Spleen (tissue), 11 donors: ENCODE measurements around the gene SLC22A7. TPM values are rescaled to one million over a fixed set of nuclear protein-coding genes. Genes with fewer than 3 reads are reported as not detected.

Source experiments
- DNase-seq: peaks from one replicate; pipeline ENCODE4 v3.0.0-alpha.2; 2020
- H3K27ac ChIP-seq, 8 donors: fragments of 200-600 bp; sonication (generic) in 7 of 8; 1 replicate in 4 of 8; 2 replicates in 4 of 8; pipeline versions ENCODE4 v1.5.0 to v1.8.0; 2016 to 2021; ENCODE audit warnings: inconsistent platforms in 4 of 8, mild to moderate bottlenecking in 4 of 8, moderate library complexity in 1 of 8
- H3K27me3 ChIP-seq, 7 donors: fragments of 200-600 bp; sonication (generic) in 6 of 7; replicated peaks in 1 of 7; 1 replicate in 4 of 7; 2 replicates in 3 of 7; pipeline versions ENCODE4 v1.5.0 to v1.8.0; 2016 to 2021; ENCODE audit warnings: inconsistent platforms in 3 of 7, mild to moderate bottlenecking in 1 of 7
- H3K36me3 ChIP-seq, 6 donors: fragments of 200-600 bp; sonication (generic) in 5 of 6; 1 replicate in 4 of 6; 2 replicates in 2 of 6; pipeline versions ENCODE4 v1.5.0 to v1.8.0; 2016 to 2021; ENCODE audit warnings: inconsistent platforms in 2 of 6
- H3K4me1 ChIP-seq, 6 donors: fragments of 200-600 bp; sonication (generic) in 5 of 6; 1 replicate in 3 of 6; 2 replicates in 3 of 6; pipeline versions ENCODE4 v1.5.0 to v1.8.0; 2016 to 2021; ENCODE audit warnings: inconsistent platforms in 3 of 6
- H3K4me3 ChIP-seq, 8 donors: fragments of 200-600 bp; sonication (generic) in 7 of 8; 1 replicate in 4 of 8; 2 replicates in 4 of 8; pipeline versions ENCODE4 v1.5.0 to v1.8.0; 2016 to 2021; ENCODE audit warnings: inconsistent platforms in 4 of 8, mild to moderate bottlenecking in 4 of 8, moderate library complexity in 2 of 8
- H3K9me3 ChIP-seq, 8 donors: fragments of 200-600 bp; sonication (generic) in 7 of 8; 1 replicate in 4 of 8; 2 replicates in 4 of 8; pipeline versions ENCODE4 v1.5.0 to v1.8.0; 2016 to 2021; ENCODE audit warnings: inconsistent platforms in 4 of 8
- POLR2A ChIP-seq, 3 donors: fragments of 450-650 bp; IDR thresholded peaks; one replicate each; pipeline ENCODE4 v1.5.1; 2017; ENCODE audit warnings: antibody characterized with exemption in 3 of 3, mild to moderate bottlenecking in 1 of 3
- POLR2AphosphoS5 ChIP-seq, 3 donors: sonication (generic); formaldehyde crosslinking; IDR thresholded peaks; one replicate each; pipeline ENCODE4 v1.5.1; 2017; ENCODE audit warnings: antibody characterized with exemption in 3 of 3
- WGBS, 5 donors: extraction: QIAGEN DNeasy Blood & Tissue Kit in 3 of 5; methylation state at CpG; one replicate each; pipeline versions ENCODE4 v1.1.5 to v1.1.7; 2013 to 2018; 5-methylcytosine and 5-hydroxymethylcytosine counted together
- intact Hi-C: fragments of 100-400 bp; cut with DNase I; formaldehyde crosslinking; loops from one replicate; pipeline ENCODE4 v1.15.0; 2023; ENCODE audit warnings: low total_unique reads
- polyA plus RNA-seq, 3 donors: library from polyadenylated mRNA; stranded (reverse); fragments of 200-250 nt; gene quantifications; one replicate each; pipeline ENCODE4 v1.2.1, GENCODE V29; 2013
- total RNA-seq, 7 donors: library from RNA; depleted of rRNA in 3 of 7; stranded (reverse); fragments of >200 nt in 3 of 7; fragmentation: NEBNext Ultra II Directional in 4 of 7; extraction: Animal tissue kit (Norgen Biotek cat#: 25700) in 4 of 7; gene quantifications; one replicate each; pipeline versions ENCODE4 v1.1.0 to v1.2.1, GENCODE V29; 2016 to 2021
- TF ChIP-seq, protein P1 (sequence below), 11 experiments: fragments of 200-600 bp in 7 of 11; fragments of 450-650 bp in 4 of 11; sonication (generic) in 4 of 11; IDR thresholded peaks in 8 of 11; conservative IDR thresholded peaks in 3 of 11; 1 replicate in 7 of 11; 2 replicates in 4 of 11; pipeline versions ENCODE4 v1.4.0 to v1.8.0; 2016 to 2021; ENCODE audit warnings: antibody characterized with exemption in 11 of 11, inconsistent platforms in 4 of 11, mild to moderate bottlenecking in 1 of 11
- donor health status: healthy with polysubstance abuse.
- donor health status: DM: no; HTN: no; CAD: no; lungs with moderate emphysema.
- donor health status: DM: no; HTN: no; CAD: no.
- donor health status: Bipolar disorder and iron deficiency.
- donor health status: healthy.
- donor health status: DM: no; HTN: no; CAD: no.
- donor health status: DM: yes; HTN: yes; CAD: no.

SLC22A7 gene
- total and polyA plus RNA-seq, 10 donors = not detected

GRCh38 chr6:43273707-43274106 lies 24.4 kb upstream of the SLC22A7 start:
- whole genome bisulfite sequencing, 5 donors = 39 to 56% (median 52%) methylated on average over 2 of the region's 2 CpGs
- Histone ChIP-seq H3K36me3 (no peaks in the 10 kb centered on the region), H3K27ac (no peak overlapping the region), H3K4me1 (peaks cover 8 to 55% (median 47%) of the 10 kb centered on the region in 6 donors), H3K27me3 (peaks cover 0 to 73% (median 32%) of the 10 kb centered on the region in 7 donors), H3K4me3 (no peak overlapping the region), H3K9me3 (no peaks in the 10 kb centered on the region)
- intact Hi-C loops = no loop called here
- no peak for DNase-seq
- TF ChIP-seq POLR2AphosphoS5 (IDR thresholded peaks at IDR 0.05) (no peak), POLR2A (IDR thresholded peaks at IDR 0.05) (no peak)
- TF ChIP-seq, protein P1, sequence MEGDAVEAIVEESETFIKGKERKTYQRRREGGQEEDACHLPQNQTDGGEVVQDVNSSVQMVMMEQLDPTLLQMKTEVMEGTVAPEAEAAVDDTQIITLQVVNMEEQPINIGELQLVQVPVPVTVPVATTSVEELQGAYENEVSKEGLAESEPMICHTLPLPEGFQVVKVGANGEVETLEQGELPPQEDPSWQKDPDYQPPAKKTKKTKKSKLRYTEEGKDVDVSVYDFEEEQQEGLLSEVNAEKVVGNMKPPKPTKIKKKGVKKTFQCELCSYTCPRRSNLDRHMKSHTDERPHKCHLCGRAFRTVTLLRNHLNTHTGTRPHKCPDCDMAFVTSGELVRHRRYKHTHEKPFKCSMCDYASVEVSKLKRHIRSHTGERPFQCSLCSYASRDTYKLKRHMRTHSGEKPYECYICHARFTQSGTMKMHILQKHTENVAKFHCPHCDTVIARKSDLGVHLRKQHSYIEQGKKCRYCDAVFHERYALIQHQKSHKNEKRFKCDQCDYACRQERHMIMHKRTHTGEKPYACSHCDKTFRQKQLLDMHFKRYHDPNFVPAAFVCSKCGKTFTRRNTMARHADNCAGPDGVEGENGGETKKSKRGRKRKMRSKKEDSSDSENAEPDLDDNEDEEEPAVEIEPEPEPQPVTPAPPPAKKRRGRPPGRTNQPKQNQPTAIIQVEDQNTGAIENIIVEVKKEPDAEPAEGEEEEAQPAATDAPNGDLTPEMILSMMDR (IDR thresholded peaks at IDR 0.05 in 8 of 11, conservative IDR thresholded peaks at IDR 0.05 in 3 of 11) = no peak

GRCh38 chr6:43274127-43274915 lies 23.7 kb upstream of the SLC22A7 start:
- H3K9me3 ChIP-seq = no peaks in the 10 kb centered on the region
- peak overlapping the region in 3 of 8 donors; percentile 35 to 72 (median 56) for H3K4me3 ChIP-seq
- no peak for DNase-seq
- no peaks in the 10 kb centered on the region for H3K36me3 ChIP-seq
- peaks cover 0 to 67% (median 26%) of the 10 kb centered on the region in 7 donors for H3K27me3 ChIP-seq
- TF ChIP-seq, protein P1 (IDR thresholded peaks at IDR 0.05 in 8 of 11, conservative IDR thresholded peaks at IDR 0.05 in 3 of 11) = no peak
- TF ChIP-seq POLR2A (IDR thresholded peaks at IDR 0.05) (no peak), POLR2AphosphoS5 (IDR thresholded peaks at IDR 0.05) (no peak)
- H3K4me1 ChIP-seq = peaks cover 6 to 48% (median 41%) of the 10 kb centered on the region in 6 donors
- no peak overlapping the region for H3K27ac ChIP-seq
- WGBS, 5 donors = 72 to 84% (median 78%) methylated on average over 9 to 10 of the region's 10 CpGs
- intact Hi-C loops = no loop called here

DNA sequence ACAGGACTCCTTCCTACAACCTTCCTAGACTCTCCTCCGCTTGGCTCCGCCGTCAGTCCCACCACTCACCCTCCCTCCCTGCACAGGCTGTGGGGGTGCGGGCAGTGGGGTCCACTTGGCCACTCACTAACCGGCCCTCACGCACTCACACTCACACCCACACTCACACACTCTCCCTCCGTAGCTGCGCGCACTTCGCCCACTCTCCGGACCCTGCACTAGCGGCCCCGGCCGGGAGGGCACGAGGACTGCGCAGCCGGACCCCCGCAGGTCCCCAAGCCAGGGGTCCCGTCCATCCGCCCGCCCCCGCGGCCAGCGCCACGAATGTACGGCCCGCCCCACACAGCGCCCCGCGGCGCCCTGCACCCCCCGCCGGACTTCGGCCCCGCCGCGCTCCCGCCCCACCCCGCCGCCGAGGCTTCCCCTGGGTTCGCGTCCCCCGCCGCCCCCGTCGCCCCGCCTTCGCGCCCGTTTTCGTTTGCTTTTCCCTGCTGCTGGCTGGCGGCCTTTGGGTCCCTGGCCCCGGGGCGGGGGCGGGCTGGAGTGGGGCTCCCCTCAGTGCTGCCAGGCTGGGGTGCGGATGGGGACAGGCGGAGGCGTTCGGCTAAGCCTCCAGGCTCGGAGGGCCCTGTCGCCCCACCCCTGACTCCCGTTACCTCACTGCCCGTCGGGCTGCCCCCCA lies 23.0 kb upstream of the SLC22A7 start:
- intact Hi-C loops = no loop called here

More for the DNA sequence above, 23.0 kb upstream of the SLC22A7 start:
- no peaks in the 10 kb centered on the region for H3K36me3 ChIP-seq
- peak overlapping the region; percentile 22 to 72 (median 38) for H3K4me3 ChIP-seq
- WGBS, 5 donors = 4 to 9% (median 5%) methylated on average over 31 to 65 of the region's 65 CpGs
- peaks cover 4 to 41% (median 34%) of the 10 kb centered on the region in 6 donors for H3K4me1 ChIP-seq
- peaks cover 0 to 59% (median 21%) of the 10 kb centered on the region in 7 donors for H3K27me3 ChIP-seq
- H3K27ac ChIP-seq = no peak overlapping the region
- no peaks in the 10 kb centered on the region for H3K9me3 ChIP-seq
- DNase-seq = no peak
- TF ChIP-seq POLR2A (IDR thresholded peaks at IDR 0.05) = no peak
- TF ChIP-seq POLR2AphosphoS5 (IDR thresholded peaks at IDR 0.05) = no peak
- TF ChIP-seq, protein P1 (IDR thresholded peaks at IDR 0.05 in 8 of 11, conservative IDR thresholded peaks at IDR 0.05 in 3 of 11) = no peak
